HG03135 (cell line): ENCODE data around the gene MAGI1.
"Not testable (repeated sequence)": the region's sequence is repeated elsewhere in the genome, so short reads cannot be mapped to it uniquely, and the experiment has no call there.

Source experiments
- ATAC-seq: cut with Tn5 transposase; IDR thresholded peaks from one replicate; pipeline ENCODE4 v1.9.1; 2021; ENCODE audit warnings: mild to moderate bottlenecking, moderate library complexity; ENCODE audit not compliant: unreplicated experiment

The MAGI1 gene

DNA sequence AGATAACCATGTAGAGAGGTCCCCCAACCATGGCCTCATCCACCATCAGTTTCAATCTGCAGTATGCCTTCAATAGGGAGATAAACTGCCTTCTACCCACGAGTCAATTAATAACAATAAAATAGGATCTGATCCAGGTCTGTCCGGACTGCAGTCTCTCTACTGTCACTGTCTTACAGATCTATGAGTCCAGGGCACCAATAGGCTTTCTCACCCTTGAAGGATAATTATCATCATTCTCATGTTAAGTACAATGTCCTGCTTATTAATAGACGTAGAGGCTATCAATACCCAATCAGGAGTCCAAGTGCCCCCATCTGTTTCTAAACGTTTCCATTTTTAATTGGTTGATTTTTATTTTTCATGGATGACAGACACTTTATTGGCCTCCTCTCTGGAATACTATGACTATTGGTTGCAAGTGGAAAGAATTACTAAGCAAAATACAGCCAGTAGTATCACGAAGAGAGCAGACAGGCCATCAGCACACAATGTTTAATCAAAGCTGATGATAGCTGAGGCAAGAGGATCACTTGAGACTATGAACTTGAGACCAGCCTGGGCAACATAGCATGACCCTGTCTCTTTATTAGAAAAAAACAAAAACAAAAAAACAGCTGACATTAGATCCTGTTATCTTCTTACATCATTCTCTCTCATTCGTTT lies 480.7 kb downstream of the MAGI1 start:
- no peak for ATAC-seq

DNA sequence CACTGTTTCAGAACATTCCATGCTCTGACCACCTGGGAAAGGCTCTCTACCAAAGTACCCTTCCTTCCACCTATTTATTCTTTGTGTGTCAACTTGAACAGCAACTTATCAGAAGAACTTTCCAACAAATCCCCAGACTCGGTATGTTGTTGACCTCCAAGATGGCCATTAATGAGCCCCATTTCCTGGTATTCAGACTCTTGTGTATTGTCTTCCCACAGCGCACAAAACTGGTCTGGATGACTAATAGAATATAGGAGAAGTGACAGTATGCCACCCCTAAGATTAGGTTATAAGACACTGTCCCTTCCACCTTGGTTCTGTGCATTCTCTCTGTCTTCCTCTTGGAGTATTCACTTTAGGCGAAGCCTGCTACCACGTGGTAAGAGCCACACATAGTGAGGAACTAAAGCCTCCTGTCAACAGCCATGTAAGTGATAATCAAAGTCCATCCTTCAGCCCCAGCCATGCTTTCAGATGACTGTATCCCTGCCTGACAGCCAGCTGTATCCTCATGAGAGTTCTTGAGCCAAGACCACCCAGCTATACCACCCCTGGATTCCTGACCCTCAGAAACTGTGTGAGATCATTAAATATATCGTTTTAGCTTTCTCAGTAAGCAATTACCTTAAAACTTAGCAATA lies 481.7 kb downstream of the MAGI1 start:
- no peak for ATAC-seq

DNA sequence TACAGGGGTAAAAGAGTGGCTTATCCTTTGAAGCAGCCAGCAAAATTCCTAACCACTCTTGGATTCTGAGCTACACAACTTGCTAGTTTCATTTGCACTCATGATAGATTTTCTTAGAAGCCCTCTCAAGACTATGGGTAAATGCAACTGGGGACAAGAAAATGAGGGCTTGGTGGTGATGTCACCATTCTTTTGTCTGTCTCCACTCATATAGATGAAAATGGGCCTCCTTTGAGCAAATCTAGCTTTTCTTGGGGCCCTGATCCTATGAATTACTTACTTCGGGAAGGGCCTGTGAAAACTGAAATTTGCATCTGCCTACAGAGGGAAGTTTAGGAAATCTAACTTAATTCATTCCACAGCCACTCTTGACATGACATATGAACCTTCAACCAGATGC lies 486.3 kb downstream of the MAGI1 start:
- no peak for ATAC-seq

DNA sequence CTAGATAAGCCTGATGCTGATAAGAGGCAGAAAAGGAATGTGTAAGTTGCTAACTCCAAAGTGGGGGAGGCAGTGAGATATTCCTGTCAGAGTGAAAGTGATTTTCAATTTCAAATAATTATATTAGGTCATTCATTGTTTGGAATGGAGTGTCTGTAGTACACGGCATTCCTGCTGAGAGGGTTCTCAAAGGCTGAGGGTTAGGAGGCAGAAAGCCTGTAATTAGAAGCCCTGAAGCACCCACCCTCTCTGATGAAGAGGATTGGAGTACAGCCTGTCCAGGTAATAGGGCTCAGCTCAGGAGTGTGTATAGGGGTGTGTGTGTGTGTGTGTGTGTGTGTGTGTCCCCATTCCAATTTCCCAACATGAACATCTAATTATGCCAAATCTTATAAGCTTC lies 486.8 kb downstream of the MAGI1 start:
- ATAC-seq: no peak

DNA sequence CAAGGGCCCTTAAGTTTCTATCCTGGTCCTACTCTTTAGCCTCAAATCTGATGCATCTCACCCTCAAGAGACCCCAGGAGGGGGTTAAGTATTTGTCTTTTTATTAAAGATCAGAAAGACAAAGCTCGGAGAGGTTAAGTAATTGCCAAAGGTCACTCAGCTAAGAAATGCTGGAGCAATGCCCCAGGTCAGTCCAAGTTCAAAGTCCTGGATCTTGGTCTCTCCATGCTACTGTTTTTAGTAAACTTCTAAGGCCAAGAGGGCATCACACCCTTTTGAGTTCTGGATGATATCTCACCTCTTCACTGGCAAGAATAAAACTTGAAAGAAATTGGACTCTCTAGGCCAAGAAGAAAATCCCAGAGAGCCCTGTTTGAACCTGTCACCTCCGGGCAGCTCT lies 488.6 kb downstream of the MAGI1 start:
- ATAC-seq: no peak

DNA sequence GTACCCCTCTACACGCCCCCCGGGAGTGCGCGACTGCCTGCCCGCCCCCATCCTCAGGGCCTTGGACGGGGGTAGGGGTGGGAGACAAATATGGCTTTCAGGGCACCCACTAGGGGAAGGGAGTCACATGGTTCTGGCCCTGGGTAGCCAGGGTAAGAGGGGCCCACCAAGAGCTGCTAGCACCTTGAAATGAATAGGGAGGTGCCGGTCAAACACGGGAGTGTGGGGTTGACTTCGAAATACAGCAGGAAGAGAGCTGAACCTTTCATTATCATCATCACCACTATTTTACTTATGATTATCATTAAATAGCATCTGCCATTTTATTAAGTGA lies 489.1 kb downstream of the MAGI1 start:
- ATAC-seq: no peak

DNA sequence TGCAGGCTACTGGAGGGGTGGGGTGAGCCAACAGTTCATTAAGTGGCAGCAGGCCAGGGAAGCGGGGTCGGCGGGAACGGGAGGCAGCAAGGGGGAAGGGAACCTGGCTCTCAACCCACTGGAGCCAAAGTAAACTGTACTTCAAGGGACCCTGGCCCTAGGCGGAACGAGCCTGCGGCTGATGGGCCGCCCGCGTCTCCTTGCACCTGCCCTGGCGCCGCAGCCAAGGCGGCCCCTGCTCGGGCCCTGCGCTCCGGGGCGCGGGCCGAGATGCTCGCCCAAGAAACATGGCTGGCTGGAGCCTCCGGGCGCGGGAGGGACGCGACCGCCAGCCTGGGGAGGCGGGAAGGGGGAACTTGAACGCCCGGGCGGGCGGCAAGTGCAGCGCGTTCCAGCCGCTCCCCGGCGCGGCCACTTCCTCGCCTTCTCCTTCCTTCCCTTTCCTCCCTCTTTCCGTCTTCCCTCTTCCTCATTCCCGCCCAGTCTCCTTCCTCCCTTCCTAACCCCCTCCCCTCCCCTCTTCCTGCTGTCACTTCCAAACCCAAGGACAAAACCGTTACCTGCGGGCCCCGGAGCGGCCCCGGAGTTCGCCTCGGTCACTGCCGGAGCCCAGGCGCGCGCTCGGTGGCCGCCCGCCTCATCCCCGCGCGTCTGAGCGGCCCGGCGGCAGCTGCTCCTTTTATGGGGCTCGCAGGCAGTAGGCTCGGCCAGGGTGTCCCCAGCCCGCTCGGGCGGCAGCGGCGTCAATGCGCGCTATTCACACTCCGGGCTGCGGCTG lies 489.7 kb downstream of the MAGI1 start:
- no peak for ATAC-seq

DNA sequence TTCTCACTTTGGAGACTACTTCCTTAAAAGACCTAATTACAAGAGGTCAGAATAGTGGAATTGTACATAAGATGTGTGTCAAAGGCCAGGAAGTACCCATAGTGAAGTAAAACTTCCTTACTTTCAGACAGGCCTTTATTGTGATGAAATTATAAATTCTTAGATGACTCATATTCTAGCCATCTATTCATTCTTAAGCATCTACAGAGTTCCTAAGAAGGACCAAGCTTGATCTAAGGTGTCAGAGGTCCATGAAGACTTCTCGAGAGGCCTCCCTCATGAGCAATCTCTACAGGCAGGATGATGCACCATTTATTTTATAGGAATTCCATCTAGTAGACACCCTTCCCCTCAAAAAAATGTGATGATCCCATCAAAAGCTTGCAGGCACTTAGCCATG lies 493.3 kb downstream of the MAGI1 start:
- no peak for ATAC-seq

DNA sequence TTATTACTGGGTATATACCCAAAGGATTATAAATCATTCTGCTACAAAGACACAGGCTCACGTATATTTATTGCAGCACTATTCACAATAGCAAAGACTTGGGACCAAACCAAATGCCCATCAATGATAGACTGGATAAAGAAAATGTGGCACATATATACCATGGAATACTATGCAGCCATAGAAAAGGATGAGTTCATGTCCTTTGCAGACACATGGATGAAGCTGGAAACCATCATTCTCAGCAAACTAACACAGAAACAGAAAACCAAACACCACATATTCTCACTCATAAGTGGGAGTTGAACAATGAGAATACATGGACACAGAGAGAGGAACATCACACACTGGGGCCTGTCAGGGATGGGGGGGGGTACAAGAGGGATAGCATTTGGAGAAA lies 495.3 kb downstream of the MAGI1 start:
- not testable (repeated sequence) for ATAC-seq

DNA sequence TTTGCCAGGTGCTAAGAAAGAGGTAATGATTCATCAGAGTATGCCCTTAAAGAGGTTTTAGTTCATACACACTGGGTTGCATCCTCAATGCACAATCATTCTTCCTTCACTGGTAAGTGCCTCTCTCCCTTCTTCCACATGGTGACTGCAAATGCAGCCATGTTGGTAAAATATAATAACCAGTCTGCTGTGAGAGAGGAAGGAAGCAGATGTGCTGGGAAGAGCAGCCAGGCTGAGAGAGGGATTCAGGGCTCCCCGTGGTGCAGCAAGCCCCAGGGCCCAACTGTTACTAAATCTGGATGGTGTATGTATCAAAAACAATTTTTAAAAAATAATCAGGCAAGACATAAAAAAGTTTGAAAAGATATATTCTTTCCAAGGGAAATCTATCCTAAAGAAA lies 498.1 kb downstream of the MAGI1 start:
- ATAC-seq: no peak

DNA sequence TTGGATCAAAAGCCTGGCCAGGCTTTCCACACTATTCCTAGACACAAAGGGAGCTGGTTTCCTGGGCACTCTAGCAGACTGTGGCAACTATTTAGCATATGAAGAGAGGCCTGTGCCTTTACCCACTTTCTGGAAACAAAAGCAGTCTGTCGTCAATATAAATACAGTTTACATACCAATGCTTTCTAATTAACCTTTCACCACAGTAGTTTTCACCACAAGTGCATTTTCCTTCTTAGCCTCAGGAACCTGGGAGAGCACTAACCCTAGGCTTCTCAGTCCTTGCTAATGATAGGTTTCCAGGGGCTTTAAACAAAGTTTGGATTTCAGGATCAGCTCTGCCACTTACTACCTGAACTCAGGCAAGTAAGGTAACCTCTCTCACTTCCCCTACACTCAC lies 499.1 kb downstream of the MAGI1 start:
- ATAC-seq: no peak

DNA sequence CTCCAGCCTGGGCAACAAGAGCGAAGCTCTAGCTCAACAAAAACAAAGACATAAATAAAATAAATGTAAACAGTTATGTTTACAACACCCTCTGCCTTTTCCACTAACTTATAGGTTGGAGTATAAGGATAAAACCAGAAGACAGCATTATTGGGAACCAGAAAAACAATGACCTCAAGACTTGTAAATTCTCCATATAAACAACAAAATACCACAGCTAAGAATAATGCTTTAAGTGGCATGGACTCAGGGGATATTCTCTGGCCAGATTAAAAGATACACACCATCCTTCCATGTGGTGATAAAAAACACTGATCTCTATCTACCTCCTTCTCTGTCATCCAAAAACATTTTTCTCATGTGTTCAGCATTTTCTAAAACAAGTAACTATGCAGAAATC lies 500.6 kb downstream of the MAGI1 start:
- ATAC-seq: no peak

DNA sequence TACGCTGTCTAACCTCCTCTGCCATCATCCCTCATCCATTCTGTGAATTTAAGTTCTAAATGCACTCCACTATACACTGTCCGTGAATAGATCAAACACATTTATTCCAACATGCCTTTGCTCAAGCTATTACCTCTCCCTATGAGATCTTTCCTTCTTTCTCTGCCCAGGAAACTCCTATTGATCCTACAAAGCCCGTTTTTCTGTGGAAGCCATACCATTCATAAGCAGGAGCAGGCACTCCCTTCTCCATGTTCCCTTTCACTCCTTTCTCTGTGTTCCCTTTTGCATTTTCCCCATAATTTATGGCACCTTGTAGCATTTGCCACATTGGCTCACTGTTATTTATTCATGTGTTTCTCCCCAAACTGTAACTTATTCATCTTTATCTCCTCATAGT lies 501.6 kb downstream of the MAGI1 start:
- no peak for ATAC-seq

DNA sequence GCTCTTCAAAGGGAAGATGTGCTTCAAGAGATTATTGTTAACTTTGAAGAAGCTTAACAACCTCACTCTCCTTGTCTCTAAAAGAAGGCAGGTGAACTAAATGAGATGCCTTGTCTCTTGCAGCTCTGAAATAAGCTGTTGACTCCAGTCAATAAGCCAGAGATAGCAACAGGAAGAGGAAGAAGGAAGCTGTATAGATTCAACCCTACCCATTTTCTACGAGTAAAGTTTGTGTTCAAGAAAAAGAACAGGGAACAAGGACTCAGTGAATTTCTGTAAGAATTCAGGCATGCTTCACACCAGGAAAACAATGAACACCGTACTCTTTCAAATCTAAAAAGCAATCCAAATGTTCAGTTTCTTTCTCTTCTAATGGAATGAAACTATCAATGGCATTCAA lies 503.5 kb downstream of the MAGI1 start:
- no peak for ATAC-seq

DNA sequence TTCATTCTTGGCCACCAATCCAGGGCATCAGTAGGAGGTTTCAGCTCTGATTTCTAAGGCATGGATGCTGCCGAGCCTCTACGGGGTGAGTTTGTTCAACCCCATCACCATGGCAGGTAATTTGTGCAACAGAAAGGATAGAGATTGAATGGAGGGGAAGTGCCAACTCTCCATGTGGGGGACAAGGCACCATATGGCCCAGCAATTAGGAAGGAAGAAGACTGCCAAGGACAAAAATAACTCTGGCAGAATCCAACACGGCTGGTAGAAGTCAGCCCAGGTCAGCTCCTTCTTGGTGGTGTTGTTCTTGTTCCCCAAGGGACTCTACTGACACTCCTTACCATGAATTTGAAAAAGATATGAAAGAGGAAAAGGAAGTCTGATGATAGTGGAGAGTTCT lies 503.9 kb downstream of the MAGI1 start:
- ATAC-seq: no peak

DNA sequence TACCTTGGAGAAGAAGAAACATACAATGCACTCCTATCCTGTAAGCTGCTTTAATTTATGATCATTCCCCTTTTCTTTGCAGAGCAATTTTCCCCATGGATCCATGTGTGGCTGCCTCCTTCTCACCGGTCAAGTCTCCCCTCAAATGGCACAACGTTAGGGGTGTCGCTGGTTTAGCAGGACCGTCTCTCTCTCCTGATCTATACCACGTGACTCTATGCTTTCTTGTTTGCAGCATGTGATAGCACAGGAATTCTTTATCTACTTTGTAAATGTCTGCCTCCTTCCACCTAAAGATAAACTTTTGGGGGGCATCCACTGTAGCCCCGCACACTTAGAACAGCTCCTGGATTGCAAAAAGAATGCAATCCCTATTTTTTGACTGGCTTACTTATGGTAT lies 506.0 kb downstream of the MAGI1 start:
- no peak for ATAC-seq

DNA sequence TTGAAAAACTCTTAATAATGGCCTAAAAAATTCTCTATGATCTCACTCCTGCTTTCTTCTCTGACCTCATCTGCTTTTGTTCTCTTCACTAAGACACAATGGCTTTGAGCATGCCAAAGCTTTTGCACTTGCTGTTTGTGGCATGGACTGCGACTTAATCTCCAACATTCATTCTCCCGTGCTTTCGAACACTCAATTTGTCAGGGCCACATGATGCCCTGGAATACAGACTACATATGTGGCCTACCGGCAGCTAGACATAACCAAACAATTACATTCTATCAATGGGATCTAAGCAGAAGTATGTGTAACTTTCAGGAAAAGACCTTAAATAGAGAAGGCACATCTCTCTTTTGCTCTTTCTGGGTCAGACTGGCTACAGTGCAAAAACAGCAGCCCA lies 506.5 kb downstream of the MAGI1 start:
- no peak for ATAC-seq

DNA sequence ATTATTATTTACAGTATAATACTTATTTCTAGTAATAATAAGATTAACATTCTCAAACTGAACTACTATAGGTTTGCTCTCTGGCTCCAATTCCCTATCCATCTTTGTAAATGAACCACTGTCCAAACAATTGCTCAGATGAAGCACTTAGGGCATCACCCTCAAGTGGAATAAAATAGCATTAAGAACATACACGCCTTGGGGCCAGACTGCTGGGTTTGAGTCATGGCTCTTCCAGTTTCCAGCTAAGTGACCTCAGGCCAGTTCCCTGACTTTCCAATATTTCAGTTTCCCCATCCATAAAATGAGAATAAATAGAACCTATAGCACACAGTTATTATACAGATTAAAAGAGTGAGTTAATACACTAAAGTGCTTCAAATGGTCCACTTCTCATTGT lies 507.2 kb downstream of the MAGI1 start:
- ATAC-seq: no peak

DNA sequence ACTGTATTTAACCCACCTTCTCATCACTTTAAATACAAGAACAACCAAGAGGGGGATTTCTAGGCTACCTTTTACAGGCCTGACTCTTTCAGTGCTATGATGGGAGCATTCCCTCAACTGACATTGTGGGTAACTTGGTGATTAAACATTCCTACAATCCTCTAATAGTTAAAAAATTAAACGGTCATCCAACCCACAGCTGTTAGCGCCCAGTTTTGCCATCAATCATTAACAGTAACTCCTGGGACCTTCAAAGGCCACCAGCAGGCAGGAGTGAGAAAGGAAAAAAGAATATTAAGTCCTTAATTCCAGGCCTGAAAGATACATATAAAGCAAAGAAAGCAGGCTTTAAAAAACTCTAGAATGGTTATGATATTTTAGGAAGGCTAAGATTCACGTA lies 512.1 kb downstream of the MAGI1 start:
- ATAC-seq: no peak

DNA sequence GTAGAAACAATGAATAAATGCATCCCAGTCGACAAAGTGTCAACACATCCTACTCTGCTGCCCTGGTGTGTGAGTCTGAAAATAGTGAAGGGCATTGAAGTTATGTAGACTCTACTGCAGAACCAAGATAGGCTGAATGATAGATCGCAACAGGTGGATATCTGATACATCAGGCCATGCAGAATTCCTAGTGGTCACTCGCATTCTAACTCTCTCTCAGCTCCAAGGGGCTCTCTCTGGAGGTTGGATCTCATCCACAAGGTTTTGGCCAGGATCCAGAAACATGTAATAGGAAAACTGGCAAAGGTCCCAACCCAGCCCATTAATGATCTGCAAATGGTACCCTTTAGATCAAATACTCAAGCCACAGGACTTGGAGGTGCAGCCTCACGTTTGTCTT lies 514.1 kb downstream of the MAGI1 start:
- no peak for ATAC-seq

DNA sequence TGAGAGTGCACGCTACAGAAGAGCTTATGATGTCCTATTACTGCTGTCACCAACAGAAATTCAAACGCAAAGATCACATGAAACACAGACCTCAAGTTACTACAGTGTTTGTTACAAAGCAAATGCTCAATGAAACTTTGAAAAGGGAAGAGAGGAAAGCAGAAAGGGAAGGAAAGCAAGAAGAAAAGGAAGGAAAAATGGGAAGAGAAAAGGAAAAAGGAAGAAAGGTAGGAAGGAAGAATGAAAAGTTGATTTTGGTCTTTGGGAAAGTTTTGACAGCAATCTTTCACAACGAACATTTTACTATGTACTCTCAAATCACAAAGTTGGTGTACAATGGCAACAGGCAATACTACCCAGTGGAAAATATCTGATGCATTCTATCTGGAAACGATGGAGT lies 514.8 kb downstream of the MAGI1 start:
- no peak for ATAC-seq

DNA sequence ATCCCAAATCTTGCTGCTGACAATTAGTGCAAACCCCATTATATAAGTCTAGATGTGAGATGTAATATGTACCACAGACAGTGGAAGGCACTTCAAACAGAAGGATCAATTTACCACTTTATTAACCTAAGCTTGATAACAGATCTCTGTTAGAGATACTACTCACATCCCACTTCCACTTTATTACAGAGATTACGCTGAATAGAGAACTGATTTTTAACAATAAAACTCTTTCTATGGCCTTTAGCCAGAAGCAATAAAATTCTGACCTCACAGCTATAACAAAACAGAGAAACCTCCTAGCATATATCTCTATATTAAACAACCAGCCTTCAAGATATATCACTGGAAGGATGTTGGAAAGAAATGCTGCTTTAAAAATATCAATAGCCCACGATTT lies 517.7 kb downstream of the MAGI1 start:
- no peak for ATAC-seq
